Measurements from ENCODE around the gene HNF4A.

HNF4A gene

GRCh38 chr20:44395461-44396340, 40.2 kb downstream of the HNF4A start:
- Histone ChIP-seq H3K79me2 (ENCODE audit: low read length) (no peaks in the 10 kb centered on the region), H3K27me3 (ENCODE audit: low read depth, low read length) (peaks cover 52% of the 10 kb centered on the region), H3K4me3 (ENCODE audit: low read length) (no peak overlapping the region), H3K9ac (ENCODE audit: low read length) (no peak overlapping the region), H2AFZ (ENCODE audit: low read depth, low read length) (no peak overlapping the region), H3K4me2 (ENCODE audit: low read length) (no peak overlapping the region), H3K9me3 (ENCODE audit: insufficient read depth, low read length) (no peaks in the 10 kb centered on the region), H3K4me1 (ENCODE audit: low read length) (no peaks in the 10 kb centered on the region), H3K27ac (ENCODE audit: low read length) (no peak overlapping the region), H4K20me1 (ENCODE audit: insufficient read depth, low read length) (no peaks in the 10 kb centered on the region), H3K36me3 (replicated peaks; ENCODE audit: low read depth, low read length) (no peaks in the 10 kb centered on the region)
- TF ChIP-seq EZH2phosphoT487 (IDR thresholded peaks at IDR 0.05; ENCODE audit: low read depth), result no peak
- TF ChIP-seq, protein P1, sequence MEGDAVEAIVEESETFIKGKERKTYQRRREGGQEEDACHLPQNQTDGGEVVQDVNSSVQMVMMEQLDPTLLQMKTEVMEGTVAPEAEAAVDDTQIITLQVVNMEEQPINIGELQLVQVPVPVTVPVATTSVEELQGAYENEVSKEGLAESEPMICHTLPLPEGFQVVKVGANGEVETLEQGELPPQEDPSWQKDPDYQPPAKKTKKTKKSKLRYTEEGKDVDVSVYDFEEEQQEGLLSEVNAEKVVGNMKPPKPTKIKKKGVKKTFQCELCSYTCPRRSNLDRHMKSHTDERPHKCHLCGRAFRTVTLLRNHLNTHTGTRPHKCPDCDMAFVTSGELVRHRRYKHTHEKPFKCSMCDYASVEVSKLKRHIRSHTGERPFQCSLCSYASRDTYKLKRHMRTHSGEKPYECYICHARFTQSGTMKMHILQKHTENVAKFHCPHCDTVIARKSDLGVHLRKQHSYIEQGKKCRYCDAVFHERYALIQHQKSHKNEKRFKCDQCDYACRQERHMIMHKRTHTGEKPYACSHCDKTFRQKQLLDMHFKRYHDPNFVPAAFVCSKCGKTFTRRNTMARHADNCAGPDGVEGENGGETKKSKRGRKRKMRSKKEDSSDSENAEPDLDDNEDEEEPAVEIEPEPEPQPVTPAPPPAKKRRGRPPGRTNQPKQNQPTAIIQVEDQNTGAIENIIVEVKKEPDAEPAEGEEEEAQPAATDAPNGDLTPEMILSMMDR (IDR thresholded peaks at IDR 0.05; ENCODE audit: low read depth, low read length), result no peak

DNA sequence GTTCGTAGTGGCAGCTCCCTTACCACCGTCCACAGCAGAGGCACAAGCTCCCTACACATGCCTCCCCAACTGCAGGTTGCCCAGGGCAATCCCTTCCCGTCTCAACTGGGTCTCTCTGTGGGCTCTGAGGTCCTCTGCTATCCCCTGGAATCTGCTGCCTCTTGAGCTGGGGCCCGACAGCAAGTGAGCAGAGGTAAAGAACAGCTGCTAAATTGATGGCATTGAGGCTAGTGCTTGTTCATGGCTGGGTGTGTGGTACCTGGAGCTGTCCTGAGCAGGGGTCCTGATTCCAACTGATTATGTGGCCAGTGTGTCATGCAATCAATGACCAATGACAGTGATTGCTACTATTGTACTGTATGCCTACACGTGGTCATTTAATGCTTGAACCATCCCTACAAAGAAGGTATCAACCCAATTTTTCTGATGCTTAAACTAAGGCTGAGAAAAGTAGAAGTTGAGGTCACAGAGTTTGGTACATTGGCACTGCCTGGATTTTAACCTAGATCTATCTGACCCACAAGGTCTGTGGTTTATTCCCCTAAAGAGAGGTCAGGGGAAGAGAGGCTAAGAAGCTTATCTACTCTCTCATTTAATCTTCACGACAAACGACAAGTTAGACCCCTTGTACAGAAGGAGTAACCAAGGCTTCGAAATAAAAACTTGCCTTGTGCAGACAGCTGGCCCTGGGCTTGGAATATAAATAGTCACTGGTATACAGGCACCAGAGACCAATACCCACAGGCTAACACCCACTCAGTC, 41.1 kb downstream of the HNF4A start:
- no peaks in the 10 kb centered on the region for H3K79me2 ChIP-seq (ENCODE audit: low read length)
- no peaks in the 10 kb centered on the region for H3K9me3 ChIP-seq (ENCODE audit: insufficient read depth, low read length)
- no peaks in the 10 kb centered on the region for H4K20me1 ChIP-seq (ENCODE audit: insufficient read depth, low read length)
- H3K27me3 ChIP-seq (ENCODE audit: low read depth, low read length), result peaks cover 51% of the 10 kb centered on the region
- no peak overlapping the region for H3K4me2 ChIP-seq (ENCODE audit: low read length)
- no peak overlapping the region for H3K27ac ChIP-seq (ENCODE audit: low read length)
- TF ChIP-seq EZH2phosphoT487 (IDR thresholded peaks at IDR 0.05; ENCODE audit: low read depth), result no peak
- TF ChIP-seq, protein P1 (IDR thresholded peaks at IDR 0.05; ENCODE audit: low read depth, low read length), result no peak
- H3K36me3 ChIP-seq (replicated peaks; ENCODE audit: low read depth, low read length), result no peaks in the 10 kb centered on the region
- H3K4me3 ChIP-seq (ENCODE audit: low read length), result no peak overlapping the region
- no peak overlapping the region for H2AFZ ChIP-seq (ENCODE audit: low read depth, low read length)
- H3K9ac ChIP-seq (ENCODE audit: low read length), result no peak overlapping the region
- H3K4me1 ChIP-seq (ENCODE audit: low read length), result no peaks in the 10 kb centered on the region

DNA sequence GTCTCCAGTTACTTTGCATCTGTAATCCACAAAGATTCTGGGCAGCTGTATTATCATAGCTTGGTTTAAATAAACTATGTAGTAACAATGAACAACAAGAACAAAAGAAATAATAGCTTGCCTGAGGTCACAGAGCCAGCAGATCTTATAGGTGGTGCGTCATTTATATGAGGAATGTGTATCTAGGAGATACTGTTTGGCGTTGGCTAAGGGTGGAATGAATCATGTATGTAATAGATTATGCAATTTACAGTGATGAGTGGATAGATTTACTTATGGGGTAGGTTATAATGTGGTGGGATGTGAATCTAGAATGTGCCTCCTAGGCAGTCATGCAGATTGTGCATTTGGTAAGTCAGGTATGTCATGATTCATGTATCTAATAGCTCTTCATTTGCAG, 42.8 kb downstream of the HNF4A start:
- Histone ChIP-seq H3K36me3 (replicated peaks; ENCODE audit: low read depth, low read length) (no peaks in the 10 kb centered on the region), H3K27me3 (ENCODE audit: low read depth, low read length) (peaks cover 49% of the 10 kb centered on the region), H3K9ac (ENCODE audit: low read length) (no peak overlapping the region), H3K79me2 (ENCODE audit: low read length) (no peaks in the 10 kb centered on the region), H3K4me2 (ENCODE audit: low read length) (no peak overlapping the region), H3K4me1 (ENCODE audit: low read length) (no peaks in the 10 kb centered on the region), H3K27ac (ENCODE audit: low read length) (no peak overlapping the region), H3K4me3 (ENCODE audit: low read length) (no peak overlapping the region), H4K20me1 (ENCODE audit: insufficient read depth, low read length) (no peaks in the 10 kb centered on the region), H2AFZ (ENCODE audit: low read depth, low read length) (no peak overlapping the region), H3K9me3 (ENCODE audit: insufficient read depth, low read length) (no peaks in the 10 kb centered on the region)
- TF ChIP-seq, protein P1 (IDR thresholded peaks at IDR 0.05; ENCODE audit: low read depth, low read length), result no peak
- TF ChIP-seq EZH2phosphoT487 (IDR thresholded peaks at IDR 0.05; ENCODE audit: low read depth), result no peak

GRCh38 chr20:44399446-44399845, 43.9 kb downstream of the HNF4A start:
- TF ChIP-seq EZH2phosphoT487 (IDR thresholded peaks at IDR 0.05; ENCODE audit: low read depth), result no peak
- TF ChIP-seq, protein P1 (IDR thresholded peaks at IDR 0.05; ENCODE audit: low read depth, low read length), result no peak
- no peak overlapping the region for H2AFZ ChIP-seq (ENCODE audit: low read depth, low read length)

More at GRCh38 chr20:44399446-44399845, 43.9 kb downstream of the HNF4A start:
- Histone ChIP-seq H4K20me1 (ENCODE audit: insufficient read depth, low read length) (no peaks in the 10 kb centered on the region), H3K36me3 (replicated peaks; ENCODE audit: low read depth, low read length) (no peaks in the 10 kb centered on the region), H3K27ac (ENCODE audit: low read length) (no peak overlapping the region), H3K9ac (ENCODE audit: low read length) (no peak overlapping the region), H3K79me2 (ENCODE audit: low read length) (no peaks in the 10 kb centered on the region), H3K4me3 (ENCODE audit: low read length) (no peak overlapping the region), H3K4me1 (ENCODE audit: low read length) (no peaks in the 10 kb centered on the region), H3K9me3 (ENCODE audit: insufficient read depth, low read length) (no peaks in the 10 kb centered on the region), H3K27me3 (ENCODE audit: low read depth, low read length) (peaks cover 46% of the 10 kb centered on the region), H3K4me2 (ENCODE audit: low read length) (no peak overlapping the region)
